Keratinocyte (primary cell): Measurements from ENCODE around the gene ZNF662. TPM values are rescaled to one million over a fixed set of nuclear protein-coding genes. Genes with fewer than 3 reads are reported as not detected.

Experiments
- DNase-seq: peaks from one replicate; pipeline ENCODE4 v3.0.0-alpha.2; 2011; ENCODE audit warnings: low read depth, missing footprints, low spot score
- FAIRE-seq: peaks from 2 replicates; lab custom pipeline; 2011; peaks lifted over from hg19 to GRCh38; lab: Jason Lieb, UNC
- H2AFZ ChIP-seq: 2 replicates; pipeline ENCODE4 v1.6.0; 2012; ENCODE audit warnings: low read length, control low read depth, inconsistent platforms; ENCODE audit not compliant: control insufficient read depth
- H3K27ac ChIP-seq: 2 replicates; pipeline ENCODE4 v1.5.1; 2011; ENCODE audit warnings: low read length; ENCODE audit not compliant: control insufficient read depth, insufficient read depth
- H3K27me3 ChIP-seq: 3 replicates; pipeline ENCODE4 v1.6.0; 2011; ENCODE audit warnings: low read length; ENCODE audit not compliant: control insufficient read depth, insufficient read depth; ENCODE audit errors: extremely low read depth
- H3K36me3 ChIP-seq, 2 experiments: 2 replicates in 1 of 2; 3 replicates in 1 of 2; pipeline ENCODE4 v1.5.1; 2011; ENCODE audit warnings: low read length in 2 of 2, mild to moderate bottlenecking in 1 of 2; ENCODE audit not compliant: control insufficient read depth in 2 of 2, insufficient read depth in 2 of 2; ENCODE audit errors: extremely low read depth in 1 of 2
- H3K4me1 ChIP-seq: 3 replicates; pipeline ENCODE4 v1.5.1; 2011; ENCODE audit warnings: low read length; ENCODE audit not compliant: control insufficient read depth, insufficient read depth; ENCODE audit errors: extremely low read depth
- H3K4me2 ChIP-seq: 3 replicates; pipeline ENCODE4 v1.6.0; 2011; ENCODE audit warnings: low read depth, low read length; ENCODE audit not compliant: control insufficient read depth, insufficient read depth; ENCODE audit errors: extremely low read depth
- H3K4me3 ChIP-seq, 3 experiments: fragments of 200-600 bp in 1 of 3; sonication (generic) in 1 of 3; 2 replicates in 2 of 3; 3 replicates in 1 of 3; pipeline ENCODE4 v1.5.1; 2011 to 2016; ENCODE audit warnings: low read length in 3 of 3, mild to moderate bottlenecking in 3 of 3, control low read depth in 2 of 3, inconsistent platforms in 1 of 3, low read depth in 1 of 3, mixed read lengths in 1 of 3, mixed run types in 1 of 3, moderate library complexity in 1 of 3; ENCODE audit not compliant: control insufficient read depth in 2 of 3, insufficient read depth in 2 of 3; ENCODE audit errors: extremely low read depth in 1 of 3
- H3K79me2 ChIP-seq: 2 replicates; pipeline ENCODE4 v1.6.0; 2012; ENCODE audit warnings: low read length; ENCODE audit not compliant: control insufficient read depth, insufficient read depth
- H3K9ac ChIP-seq: 3 replicates; pipeline ENCODE4 v1.6.0; 2011; ENCODE audit warnings: low read length; ENCODE audit not compliant: control insufficient read depth, insufficient read depth; ENCODE audit errors: extremely low read depth
- H3K9me1 ChIP-seq: 3 replicates; pipeline ENCODE4 v1.6.0; 2011; ENCODE audit warnings: low read length; ENCODE audit not compliant: control insufficient read depth, insufficient read depth; ENCODE audit errors: extremely low read depth
- H3K9me3 ChIP-seq: 2 replicates; pipeline ENCODE4 v1.5.1; 2012; ENCODE audit warnings: low read depth, low read length; ENCODE audit not compliant: control insufficient read depth
- H4K20me1 ChIP-seq: 3 replicates; pipeline ENCODE4 v1.6.0; 2011; ENCODE audit warnings: low read length; ENCODE audit not compliant: control insufficient read depth, insufficient read depth; ENCODE audit errors: extremely low read depth
- CTCF ChIP-seq, 3 experiments: IDR thresholded peaks in 1 of 3; conservative IDR thresholded peaks in 1 of 3; optimal IDR thresholded peaks in 1 of 3; 2 replicates in 2 of 3; 3 replicates in 1 of 3; pipeline versions ENCODE3 to v1.5.1; 2011; ENCODE audit warnings: low read length in 3 of 3, mild to moderate bottlenecking in 3 of 3, moderate library complexity in 2 of 3, control low read depth in 1 of 3, inconsistent platforms in 1 of 3; ENCODE audit not compliant: insufficient read depth in 2 of 3; ENCODE audit errors: extremely low read depth in 1 of 3
- EZH2 ChIP-seq: IDR thresholded peaks from one replicate; pipeline ENCODE4 v1.6.1; 2012; ENCODE audit warnings: inconsistent platforms, mild to moderate bottlenecking, low read length, moderate library complexity
- dilution Hi-C: fragments of 300-500 bp; cut with MboI; formaldehyde crosslinking; loops from one replicate; pipeline ENCODE4 v1.7.0; 2020; ENCODE audit warnings: low sequenced_read_pairs; ENCODE audit not compliant: extremely low pct_ligation_motif_present
- polyA plus RNA-seq, 5 experiments: library from polyadenylated mRNA; depleted of rRNA in 3 of 5; stranded (reverse) in 3 of 5; stranded (forward) in 1 of 5; unstranded in 1 of 5; fragments of >200 nt; gene quantifications; 1 replicate in 1 of 5; 2 replicates in 3 of 5; 3 replicates in 1 of 5; pipeline versions ENCODE4 v1.2.1 to v1.2.3, GENCODE V29; 2011 to 2012; ENCODE audit warnings: missing spikeins in 2 of 5, low read depth in 1 of 5, low replicate concordance in 1 of 5

Gene ZNF662
- polyA plus RNA-seq, 1 donor (not counting 4 experiments of a cell fraction or from before 2014, with no cell fraction given) = 1.4 TPM

- no peaks in the 10 kb centered on the region for H3K9me3 ChIP-seq
- H2AFZ ChIP-seq = no peak overlapping the region
- H4K20me1 ChIP-seq = no peaks in the 10 kb centered on the region
- peaks cover 20% of the 10 kb centered on the region for H3K27me3 ChIP-seq
- no peak for TF ChIP-seq EZH2
- no peak for TF ChIP-seq CTCF (optimal IDR thresholded peaks at IDR 0.05 in 1 of 3, IDR thresholded peaks at IDR 0.05 in 1 of 3, conservative IDR thresholded peaks at IDR 0.05 in 1 of 3; ENCODE audit: extremely low read depth in 1 of 3, insufficient read depth in 2 of 3, low read length in 3 of 3)
- no peak for DNase-seq
- no peak for FAIRE-seq
- no peaks in the 10 kb centered on the region for H3K9me1 ChIP-seq
- no peak overlapping the region for H3K9ac ChIP-seq
- no peak overlapping the region for H3K4me3 ChIP-seq
- H3K27ac ChIP-seq = no peak overlapping the region
- H3K4me1 ChIP-seq = no peaks in the 10 kb centered on the region
- no peaks in the 10 kb centered on the region for H3K36me3 ChIP-seq
- no peaks in the 10 kb centered on the region for H3K79me2 ChIP-seq
- dilution Hi-C loops = no loop called here
- no peak overlapping the region for H3K4me2 ChIP-seq
These were observed 34.2 kb upstream of the ZNF662 start for GRCh38 chr3:42871592-42872196.

GRCh38 chr3:42872718-42873117 is 33.2 kb upstream of the ZNF662 start:
- dilution Hi-C loops = no loop called here
- H3K9ac ChIP-seq = no peak overlapping the region
- no peak overlapping the region for H3K4me3 ChIP-seq
- H3K9me3 ChIP-seq = no peaks in the 10 kb centered on the region
- FAIRE-seq (no peak), DNase-seq (no peak)
- H3K27ac ChIP-seq = no peak overlapping the region
- H3K36me3 ChIP-seq = no peaks in the 10 kb centered on the region
- no peaks in the 10 kb centered on the region for H3K9me1 ChIP-seq
- no peak overlapping the region for H2AFZ ChIP-seq
- H3K27me3 ChIP-seq = peaks cover 18% of the 10 kb centered on the region
- no peaks in the 10 kb centered on the region for H3K4me1 ChIP-seq
- no peaks in the 10 kb centered on the region for H4K20me1 ChIP-seq
- no peak for TF ChIP-seq EZH2
- TF ChIP-seq CTCF (optimal IDR thresholded peaks at IDR 0.05 in 1 of 3, IDR thresholded peaks at IDR 0.05 in 1 of 3, conservative IDR thresholded peaks at IDR 0.05 in 1 of 3; ENCODE audit: extremely low read depth in 1 of 3, insufficient read depth in 2 of 3, low read length in 3 of 3) = no peak
- no peak overlapping the region for H3K4me2 ChIP-seq
- H3K79me2 ChIP-seq = no peaks in the 10 kb centered on the region
